Measurements from ENCODE around the gene AFAP1.
A peak's percentile ranks its signal among the peaks of the same experiment; 100 is the strongest.

AFAP1 gene

DNA sequence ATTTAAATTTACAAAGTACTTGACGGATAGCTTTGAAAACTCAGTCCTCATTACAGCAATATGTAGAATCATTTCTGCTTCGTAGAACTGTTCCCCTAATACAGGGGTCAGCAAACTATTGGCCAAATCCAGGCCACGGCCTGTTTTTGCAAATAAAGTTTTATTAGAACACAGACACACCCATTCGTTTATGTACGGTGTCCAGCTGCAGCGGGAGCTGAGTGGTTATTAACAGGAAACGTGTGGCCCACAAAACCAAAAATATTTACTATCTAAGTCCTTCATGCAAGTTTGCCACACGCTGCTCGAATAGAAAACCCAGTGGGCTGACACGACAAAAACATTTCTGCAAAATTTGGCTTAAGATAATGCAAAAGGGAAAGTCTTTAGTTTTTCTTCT is 146.5 kb downstream of the AFAP1 start:
- Histone ChIP-seq H4K20me1 (no peaks in the 10 kb centered on the region), H3K27me3 (no peaks in the 10 kb centered on the region), H3K9me3 (replicated peaks in 1 of 11) (peaks cover 2 to 7% (median 4%) of the 10 kb centered on the region in 11 experiments; a peak in 13 of 22 replicates), H3K36me3 (peaks cover 0 to 25% (median 6%) of the 10 kb centered on the region in 11 experiments; a peak in 12 of 22 replicates), H3K4me2 (peak overlapping the region; percentile 2 to 51 (median 34); a peak in 18 of 22 replicates), H3K4me3 (no peak overlapping the region), H3K4me1 (peaks cover 11 to 21% (median 18%) of the 10 kb centered on the region in 10 experiments; a peak in 19 of 20 replicates), H3K9ac (no peak overlapping the region), H3K27ac (no peak overlapping the region)
- no peak for TF ChIP-seq Cebpa-rat (IDR thresholded peaks at IDR 0.05)

DNA sequence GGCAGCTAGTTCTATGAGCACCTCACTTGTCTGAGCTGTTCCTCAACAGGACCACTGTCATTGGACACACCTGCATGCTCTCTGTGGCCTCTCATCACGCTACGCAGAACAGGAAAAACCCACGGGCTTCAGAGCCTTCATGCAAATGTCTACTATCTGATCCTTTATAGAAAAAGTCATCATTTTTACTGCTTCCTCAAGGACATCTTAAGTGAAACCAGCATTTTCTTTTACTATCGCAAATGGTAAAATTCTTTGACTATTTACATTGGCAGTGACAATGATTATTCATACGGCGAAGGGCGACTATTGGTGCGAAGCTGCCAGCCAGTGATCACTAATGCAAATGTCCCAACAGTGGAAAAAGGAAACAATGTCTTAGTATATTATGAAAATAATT is 147.0 kb downstream of the AFAP1 start:
- H3K4me1 ChIP-seq: peaks cover 11 to 21% (median 18%) of the 10 kb centered on the region in 10 experiments; a peak in 19 of 20 replicates
- TF ChIP-seq Cebpa-rat (IDR thresholded peaks at IDR 0.05): no peak
- no peaks in the 10 kb centered on the region for H4K20me1 ChIP-seq
- peak overlapping the region in 9 of 11 experiments; percentile 2 to 51 (median 37); a peak in 14 of 22 replicates for H3K4me2 ChIP-seq
- no peaks in the 10 kb centered on the region for H3K27me3 ChIP-seq
- H3K9ac ChIP-seq: no peak overlapping the region
- H3K9me3 ChIP-seq (replicated peaks in 1 of 11): peaks cover 0 to 2% (median 0%) of the 10 kb centered on the region in 11 experiments; a peak in 2 of 22 replicates
- no peak overlapping the region for H3K27ac ChIP-seq
- no peak overlapping the region for H3K4me3 ChIP-seq
- H3K36me3 ChIP-seq: peaks cover 0 to 19% (median 3%) of the 10 kb centered on the region in 11 experiments; a peak in 6 of 22 replicates

DNA sequence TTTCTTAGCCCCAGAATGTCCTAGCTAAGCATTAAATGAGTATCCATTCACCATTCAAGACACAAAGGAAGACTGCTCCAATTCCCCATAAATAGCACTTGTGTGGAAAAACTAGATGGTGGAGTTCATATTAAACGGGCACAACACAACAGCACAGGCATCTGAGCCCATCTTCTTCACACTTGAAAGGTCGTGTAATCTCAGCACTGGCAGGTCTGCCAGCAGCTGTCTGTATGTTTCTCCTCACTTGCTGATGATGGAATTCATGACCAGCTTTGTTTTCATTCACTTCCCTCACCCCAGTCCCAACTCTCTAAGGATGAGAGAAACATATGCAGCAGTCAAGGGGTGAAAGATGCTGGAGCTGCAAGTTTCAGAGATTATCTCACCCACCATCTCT is 148.7 kb downstream of the AFAP1 start:
- H3K4me2 ChIP-seq: no peak overlapping the region
- H3K4me3 ChIP-seq: no peak overlapping the region
- no peak overlapping the region for H3K27ac ChIP-seq
- H3K27me3 ChIP-seq: no peaks in the 10 kb centered on the region
- H4K20me1 ChIP-seq: no peaks in the 10 kb centered on the region
- TF ChIP-seq Cebpa-rat (IDR thresholded peaks at IDR 0.05): no peak
- peaks cover 0 to 14% (median 0%) of the 10 kb centered on the region in 11 experiments; a peak in 3 of 22 replicates for H3K36me3 ChIP-seq
- no peak overlapping the region for H3K9ac ChIP-seq
- no peaks in the 10 kb centered on the region for H3K9me3 ChIP-seq (replicated peaks in 1 of 11)
- H3K4me1 ChIP-seq: peaks cover 11 to 24% (median 18%) of the 10 kb centered on the region in 10 experiments; a peak in 19 of 20 replicates

DNA sequence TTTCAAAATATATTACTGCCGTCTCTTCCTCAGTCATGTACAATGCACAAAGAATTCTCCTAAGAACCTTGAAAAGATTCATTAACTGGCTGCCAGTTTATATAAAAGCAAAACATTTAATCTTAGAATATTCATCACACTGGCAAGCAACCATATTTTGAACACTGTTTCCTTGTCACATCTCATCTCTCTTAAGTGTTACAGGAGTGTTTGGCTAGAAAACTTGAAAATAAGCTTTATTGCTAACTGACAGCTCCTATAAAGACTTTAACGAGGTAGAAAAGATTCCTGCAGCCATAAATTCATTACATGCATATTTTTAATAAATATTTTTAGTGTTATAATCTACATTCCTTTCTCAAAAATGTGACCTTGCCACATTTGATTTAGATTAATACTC is 149.6 kb downstream of the AFAP1 start:
- Histone ChIP-seq H3K36me3 (peaks cover 0 to 22% (median 0%) of the 10 kb centered on the region in 11 experiments; a peak in 5 of 22 replicates), H4K20me1 (no peaks in the 10 kb centered on the region), H3K4me2 (no peak overlapping the region)

DNA sequence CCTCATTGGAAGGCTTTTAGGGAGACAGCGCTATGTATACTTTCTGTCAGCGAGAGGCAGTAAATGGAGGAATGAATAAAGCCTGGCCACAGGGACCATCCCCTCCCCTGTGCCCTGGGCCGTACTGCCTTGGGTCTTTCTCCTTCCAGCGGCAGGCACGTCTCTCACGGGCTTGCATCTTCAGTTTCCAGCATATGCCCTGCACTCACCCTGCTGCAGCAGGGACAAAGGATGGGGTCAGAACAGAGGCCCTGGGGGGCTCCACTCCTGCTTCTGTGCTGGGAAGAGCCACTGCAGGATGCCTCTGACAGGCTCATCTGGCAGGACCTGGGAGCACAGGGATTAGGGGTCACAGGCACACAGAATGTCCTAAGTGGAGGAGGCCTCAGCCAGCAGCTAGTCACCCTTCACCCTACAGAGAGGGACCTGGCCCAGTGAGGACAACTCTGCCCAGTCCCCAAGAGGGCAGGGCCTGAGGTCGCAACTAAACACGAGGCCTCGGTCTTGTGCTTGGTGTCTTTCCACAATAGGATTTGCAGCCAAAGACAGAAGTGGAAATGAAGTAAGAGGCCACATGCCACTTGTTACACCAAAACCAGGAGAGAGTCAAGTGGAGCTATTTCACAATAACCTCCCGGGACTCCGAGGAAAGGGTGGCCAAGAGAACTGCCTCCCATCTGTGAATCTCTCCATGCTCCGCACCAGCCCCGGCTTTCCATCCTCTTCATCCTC is 150.8 kb downstream of the AFAP1 start:
- H3K9me3 ChIP-seq (replicated peaks in 1 of 11): no peaks in the 10 kb centered on the region

More for the DNA sequence above, 149.6 kb downstream of the AFAP1 start:
- Histone ChIP-seq H3K27ac (no peak overlapping the region), H3K4me3 (no peak overlapping the region), H3K9ac (no peak overlapping the region), H3K4me1 (peaks cover 11 to 33% (median 25%) of the 10 kb centered on the region in 10 experiments; a peak in 19 of 20 replicates), H3K9me3 (replicated peaks in 1 of 11) (no peaks in the 10 kb centered on the region), H3K27me3 (no peaks in the 10 kb centered on the region)
- TF ChIP-seq Cebpa-rat (IDR thresholded peaks at IDR 0.05): no peak

DNA sequence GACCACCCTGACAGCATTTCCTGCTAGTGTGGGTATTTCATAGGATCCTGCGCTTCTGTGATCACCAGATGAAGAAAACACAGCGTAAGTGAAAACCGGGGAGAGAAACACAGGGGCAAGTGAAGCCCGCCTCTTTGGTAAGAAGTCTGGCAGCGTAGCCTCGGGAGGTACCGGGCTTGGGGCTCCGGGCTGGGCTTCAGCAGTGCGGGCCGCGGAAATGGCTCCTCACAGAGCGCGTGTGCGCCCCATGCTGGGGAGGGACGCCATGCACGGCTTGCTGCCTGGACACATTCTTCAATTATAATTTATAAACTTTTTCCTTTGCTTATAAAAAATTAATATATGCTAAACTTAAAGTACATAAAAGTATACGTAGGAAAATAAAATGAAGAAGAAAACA is 151.5 kb downstream of the AFAP1 start:
- Histone ChIP-seq H3K27me3 (no peaks in the 10 kb centered on the region), H3K4me2 (no peak overlapping the region), H3K4me3 (no peak overlapping the region), H3K4me1 (peaks cover 12 to 35% (median 32%) of the 10 kb centered on the region in 10 experiments), H4K20me1 (no peaks in the 10 kb centered on the region), H3K9ac (no peak overlapping the region), H3K9me3 (replicated peaks in 1 of 11) (no peaks in the 10 kb centered on the region), H3K36me3 (peaks cover 0 to 33% (median 3%) of the 10 kb centered on the region in 11 experiments; a peak in 6 of 22 replicates), H3K27ac (no peak overlapping the region)
- TF ChIP-seq Cebpa-rat (IDR thresholded peaks at IDR 0.05): no peak

More for the DNA sequence above, 150.8 kb downstream of the AFAP1 start:
- Histone ChIP-seq H3K27me3 (no peaks in the 10 kb centered on the region), H3K4me1 (peaks cover 12 to 35% (median 32%) of the 10 kb centered on the region in 10 experiments; a peak in 19 of 20 replicates), H3K36me3 (peaks cover 0 to 33% (median 3%) of the 10 kb centered on the region in 11 experiments; a peak in 6 of 22 replicates), H3K9ac (no peak overlapping the region), H3K4me3 (no peak overlapping the region), H3K4me2 (0 out of 22 replicates have a peak overlapping the region, but pooled peaks of 1 of the 11 experiments have one; percentile 10), H4K20me1 (no peaks in the 10 kb centered on the region), H3K27ac (no peak overlapping the region)
- peak in 1 of 11 experiments; percentile 59; a peak in 1 of 22 replicates for TF ChIP-seq Cebpa-rat (IDR thresholded peaks at IDR 0.05)

DNA sequence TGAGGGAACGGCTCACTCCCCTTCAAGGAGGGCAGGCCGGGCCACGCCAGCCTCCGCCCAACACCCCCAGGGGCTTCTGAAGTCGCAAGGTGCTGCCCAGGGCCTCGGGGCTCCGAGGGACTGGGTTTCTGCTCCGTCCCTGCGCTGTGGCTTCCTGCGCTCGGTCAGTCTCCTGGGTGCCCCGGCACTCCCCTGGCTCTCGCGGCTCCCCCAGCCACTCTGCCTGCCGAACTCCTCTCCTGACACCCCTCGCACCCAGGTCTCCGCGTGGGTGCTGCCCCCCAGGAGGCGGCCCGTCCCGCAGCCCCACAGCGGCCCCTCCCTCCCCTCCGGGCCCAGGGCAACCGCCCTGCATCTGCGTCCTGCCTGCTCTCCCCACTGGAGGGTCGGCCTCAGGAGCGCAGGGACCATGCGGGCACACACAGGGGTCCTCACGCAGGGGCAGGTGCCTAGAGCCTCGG is 151.9 kb downstream of the AFAP1 start:
- Histone ChIP-seq H3K9ac (no peak overlapping the region), H3K4me1 (peaks cover 12 to 35% (median 32%) of the 10 kb centered on the region in 10 experiments), H3K36me3 (peaks cover 0 to 33% (median 3%) of the 10 kb centered on the region in 11 experiments; a peak in 6 of 22 replicates), H3K4me3 (no peak overlapping the region), H3K27me3 (no peaks in the 10 kb centered on the region), H3K9me3 (replicated peaks in 1 of 11) (no peaks in the 10 kb centered on the region), H3K4me2 (no peak overlapping the region), H3K27ac (no peak overlapping the region), H4K20me1 (no peaks in the 10 kb centered on the region)
- no peak for TF ChIP-seq Cebpa-rat (IDR thresholded peaks at IDR 0.05)

DNA sequence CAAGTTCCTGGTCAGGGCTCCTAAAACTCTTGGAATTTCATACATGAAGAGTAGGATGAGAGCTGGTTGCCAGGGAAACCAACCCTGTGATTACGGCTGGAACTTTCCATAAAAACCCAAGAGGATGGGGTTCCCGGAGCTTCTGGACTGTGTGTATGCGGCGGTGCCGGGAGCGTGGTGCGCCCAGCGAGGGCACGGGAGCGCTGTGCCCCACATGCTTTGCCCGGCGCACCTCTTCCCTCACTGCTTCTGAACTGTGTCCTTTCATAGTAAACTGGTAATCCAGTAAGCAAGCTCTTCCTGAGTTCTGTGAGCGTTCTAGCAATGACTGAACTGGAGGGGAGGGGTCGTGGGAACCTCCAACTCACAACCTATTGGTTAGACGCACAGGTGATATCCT is 152.6 kb downstream of the AFAP1 start:
- Histone ChIP-seq H3K4me3 (no peak overlapping the region), H3K4me1 (peaks cover 19 to 41% (median 33%) of the 10 kb centered on the region in 10 experiments), H3K36me3 (peaks cover 0 to 31% (median 3%) of the 10 kb centered on the region in 11 experiments; a peak in 6 of 22 replicates), H3K27me3 (no peaks in the 10 kb centered on the region), H3K9me3 (replicated peaks in 1 of 11) (no peaks in the 10 kb centered on the region), H4K20me1 (no peaks in the 10 kb centered on the region), H3K4me2 (no peak overlapping the region), H3K9ac (no peak overlapping the region), H3K27ac (no peak overlapping the region)
- TF ChIP-seq Cebpa-rat (IDR thresholded peaks at IDR 0.05): no peak

DNA sequence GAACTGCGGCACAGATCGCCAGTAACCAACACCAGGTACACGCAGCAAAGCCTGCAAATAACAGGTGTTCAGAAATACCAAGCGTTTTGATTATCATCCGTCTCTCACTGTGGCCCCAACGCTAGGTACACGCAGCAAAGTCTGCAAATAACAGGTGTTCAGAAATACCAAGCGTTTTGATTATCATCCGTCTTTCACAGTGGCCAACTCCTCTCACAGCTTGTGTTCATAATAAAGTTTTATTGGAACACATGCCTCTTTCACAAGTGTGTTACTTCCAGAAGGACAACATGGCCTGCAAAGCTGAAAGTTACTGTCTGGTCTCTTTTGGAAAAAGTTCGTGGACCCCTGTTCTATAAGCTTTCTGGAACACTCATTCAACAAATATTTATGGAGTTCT is 153.1 kb downstream of the AFAP1 start:
- H3K9me3 ChIP-seq (replicated peaks in 1 of 11): no peaks in the 10 kb centered on the region
- TF ChIP-seq Cebpa-rat (IDR thresholded peaks at IDR 0.05): no peak
- peaks cover 24 to 46% (median 39%) of the 10 kb centered on the region in 10 experiments for H3K4me1 ChIP-seq
- H3K36me3 ChIP-seq: peaks cover 0 to 27% (median 0%) of the 10 kb centered on the region in 11 experiments; a peak in 5 of 22 replicates
- no peak overlapping the region for H3K9ac ChIP-seq
- no peak overlapping the region for H3K4me3 ChIP-seq
- H4K20me1 ChIP-seq: no peaks in the 10 kb centered on the region
- 0 out of 22 replicates have a peak overlapping the region, but pooled peaks of 1 of the 11 experiments have one; percentile 9 for H3K4me2 ChIP-seq
- H3K27me3 ChIP-seq: no peaks in the 10 kb centered on the region
- H3K27ac ChIP-seq: no peak overlapping the region

Measured in BLaER1 treated with 17β-estradiol and CSF1 and Interleukin-3, amounts not matched to agents 10 nM and 100 nM (cell line).